HK-2 (cell line): ENCODE data around the gene ANP32E.
"Not testable (repeated sequence)": the region's sequence is repeated elsewhere in the genome, so short reads cannot be mapped to it uniquely, and the experiment has no call there.

ENCODE experiments used
- DNase-seq: peaks from one replicate; pipeline ENCODE4 v3.0.0-alpha.2; 2018; ENCODE audit not compliant: unreplicated experiment

Gene ANP32E

GRCh38 chr1:150256554-150257341 lies 20.8 kb upstream of the ANP32E start:
- DNase-seq = no peak

DNA sequence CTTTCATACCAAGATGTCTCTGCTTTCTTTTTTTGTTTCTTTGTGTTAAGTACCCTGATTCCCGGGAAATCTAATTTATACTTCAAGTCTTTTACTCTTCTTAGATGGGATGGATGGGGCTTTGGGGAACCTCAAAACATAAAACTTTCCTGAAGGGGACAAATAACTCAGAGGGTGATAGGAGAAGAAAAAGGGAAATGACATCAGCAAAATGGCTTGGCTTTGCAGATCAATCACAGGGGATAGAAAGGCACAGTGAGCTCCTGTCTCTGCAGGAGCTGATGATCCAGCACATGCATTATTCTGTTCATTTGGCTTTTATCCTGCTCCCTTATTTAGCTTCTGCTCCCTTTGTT lies 20.3 kb upstream of the ANP32E start:
- no peak for DNase-seq

DNA sequence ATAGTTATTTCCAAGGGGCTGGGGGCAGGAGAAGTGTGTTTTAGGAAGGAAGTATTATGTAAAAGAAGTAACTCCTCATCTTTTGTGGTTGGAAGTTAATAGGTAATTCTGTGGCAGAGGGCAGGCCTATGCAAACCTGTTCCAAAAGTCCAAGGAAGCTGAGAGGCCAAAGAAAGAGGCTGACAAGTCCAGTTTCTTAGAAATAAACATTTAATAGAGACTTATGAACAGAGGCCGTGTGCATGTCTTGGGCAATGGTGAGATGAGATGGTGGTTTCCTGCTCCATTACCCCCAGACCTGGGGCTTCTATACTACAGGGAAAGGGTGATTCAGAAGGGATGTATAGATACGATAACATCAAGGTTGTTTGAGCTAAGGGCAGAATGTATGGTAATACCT lies 14.0 kb upstream of the ANP32E start:
- no peak for DNase-seq

- DNase-seq = no peak
Measured at GRCh38 chr1:150243003-150243402, 7.1 kb upstream of the ANP32E start.

GRCh38 chr1:150237746-150238145 lies 1.8 kb upstream of the ANP32E start:
- no peak for DNase-seq

DNA sequence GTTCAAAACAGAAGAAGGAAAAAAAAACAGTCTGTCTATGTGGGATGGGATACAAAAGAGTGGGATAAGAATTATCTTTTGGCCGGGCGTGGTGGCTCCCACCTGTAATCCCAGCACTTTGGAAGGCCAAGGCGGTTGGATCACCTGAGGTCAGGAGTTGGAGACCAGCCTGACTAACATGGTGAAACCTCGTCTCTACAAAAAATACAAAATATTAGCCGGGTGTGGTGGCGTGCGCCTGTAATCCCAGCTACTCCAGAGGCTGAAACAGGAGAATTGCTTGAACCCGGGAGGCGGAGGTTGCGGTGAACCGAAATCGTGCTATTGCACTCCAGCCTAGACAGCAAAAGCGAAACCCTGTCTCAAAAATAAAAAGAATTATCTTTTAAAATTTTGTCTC lies 1.3 kb upstream of the ANP32E start:
- not testable (repeated sequence) for DNase-seq

DNA sequence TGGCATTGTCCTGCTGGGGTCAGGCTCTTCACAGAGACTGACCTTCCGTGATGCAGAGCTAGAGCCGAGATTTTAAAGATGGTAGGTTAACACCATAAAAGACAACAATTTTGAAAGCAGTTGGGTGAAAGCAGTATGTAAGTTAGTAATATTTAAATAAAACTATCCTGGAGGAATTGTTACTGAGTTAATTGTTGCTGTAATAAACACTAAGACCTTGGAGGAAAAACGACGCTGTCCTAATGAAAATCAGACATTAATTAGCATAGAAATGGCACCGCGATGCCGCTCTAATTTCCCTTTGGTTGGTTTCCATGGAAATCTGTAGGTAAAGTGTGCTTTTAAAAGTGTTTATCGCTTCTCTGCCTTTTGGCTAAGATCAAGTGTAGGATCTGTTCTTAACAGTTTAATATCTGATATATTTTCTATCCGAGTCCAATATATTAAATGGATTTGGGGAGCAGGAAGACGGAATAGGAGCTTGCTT lies 745 bp upstream of the ANP32E start:
- DNase-seq = no peak

DNA sequence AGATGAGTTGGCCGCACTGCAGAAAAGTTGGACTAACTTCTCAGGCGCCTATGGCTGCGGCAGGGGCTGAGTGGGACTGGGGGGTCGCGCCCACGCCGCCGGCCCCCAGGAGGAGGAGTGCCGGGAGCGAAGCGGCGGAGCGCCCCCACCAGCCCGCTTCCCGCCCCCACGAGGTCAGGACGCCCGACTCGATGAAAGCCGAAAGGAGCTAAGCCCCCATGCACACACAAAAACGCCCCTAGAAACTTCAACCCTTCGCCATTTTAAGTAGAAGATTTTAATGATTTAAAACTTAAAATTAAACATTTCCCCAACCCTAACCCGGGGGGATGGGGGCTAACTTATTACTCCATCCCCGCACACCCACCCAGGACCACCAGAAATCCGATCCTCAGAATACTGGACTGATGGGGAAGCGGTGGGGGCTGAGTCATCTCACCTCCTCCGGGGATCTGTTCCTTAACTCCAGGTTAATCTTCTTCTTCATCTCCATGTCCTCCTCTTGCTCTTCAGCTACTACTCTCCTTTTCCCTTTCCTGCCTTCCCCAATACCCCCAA lies 539 bp downstream of the ANP32E start:
- DNase-seq = peak; percentile 38

- DNase-seq = peak; percentile 85
Measured at GRCh38 chr1:150234566-150235293, 1.2 kb downstream of the ANP32E start.

GRCh38 chr1:150234309-150234565 lies 1.7 kb downstream of the ANP32E start:
- no peak for DNase-seq

GRCh38 chr1:150233359-150234308 lies 2.3 kb downstream of the ANP32E start:
- DNase-seq = no peak

DNA sequence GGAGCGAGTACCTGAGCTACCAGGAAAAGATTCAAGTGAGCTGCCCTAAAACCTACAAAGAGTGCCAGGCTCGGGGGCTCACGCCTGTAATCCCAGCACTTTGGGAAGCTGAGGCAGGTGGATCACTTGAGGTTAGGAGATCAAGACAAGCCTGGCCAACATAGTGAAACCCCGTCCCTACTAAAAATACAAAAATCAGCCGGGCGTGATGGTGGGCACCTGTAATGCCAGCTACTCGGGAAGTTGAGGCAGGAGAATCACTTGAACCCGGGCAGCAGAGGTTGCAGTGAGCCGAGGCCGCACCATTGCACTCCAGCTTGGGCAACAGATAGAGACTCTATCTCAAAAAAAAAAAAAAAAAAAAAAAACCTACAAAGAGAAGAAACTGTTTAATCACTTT lies 3.0 kb downstream of the ANP32E start:
- DNase-seq = not testable (repeated sequence)

GRCh38 chr1:150228246-150228645 lies 7.7 kb downstream of the ANP32E start:
- DNase-seq = not testable (repeated sequence)

DNA sequence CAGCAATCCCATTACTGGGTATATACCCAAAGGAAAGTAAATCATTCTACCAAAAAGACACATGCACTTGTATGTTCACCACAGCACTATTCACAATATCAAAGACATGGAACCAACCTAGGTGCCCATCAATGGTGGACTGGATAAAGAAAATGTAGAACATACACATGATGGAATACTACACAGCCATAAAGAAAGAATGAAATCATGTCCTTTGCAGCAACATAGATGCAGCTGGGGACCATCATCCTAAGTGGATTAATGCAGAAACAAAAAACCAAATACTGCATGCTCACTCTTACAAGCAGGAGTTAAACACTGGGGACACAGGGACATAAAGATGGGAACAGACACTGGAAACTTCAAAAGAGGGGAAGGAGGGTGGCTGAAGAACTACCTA lies 8.7 kb downstream of the ANP32E start:
- no peak for DNase-seq

GRCh38 chr1:150226486-150226885 lies 9.4 kb downstream of the ANP32E start:
- no peak for DNase-seq

DNA sequence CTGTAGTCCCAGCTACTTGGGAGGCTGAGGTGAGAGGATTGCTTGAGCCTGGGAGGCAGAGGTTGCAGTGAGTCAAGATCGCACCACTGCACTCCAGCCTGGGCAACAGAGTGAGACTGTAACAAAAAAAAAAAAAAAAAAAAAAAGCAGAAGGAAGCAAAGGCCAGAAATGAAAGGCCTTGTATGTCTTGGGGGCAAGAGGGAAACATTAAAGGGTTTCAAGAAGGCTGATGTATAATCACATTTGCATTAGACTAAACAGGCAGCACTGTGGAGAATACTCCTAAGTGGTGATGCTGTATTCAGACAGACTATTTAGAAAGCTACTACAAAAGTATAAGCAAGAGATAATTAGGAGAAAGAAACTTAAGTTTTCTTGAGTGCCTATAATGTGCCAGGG lies 10.4 kb downstream of the ANP32E start:
- DNase-seq = no peak

GRCh38 chr1:150224983-150225382 lies 10.9 kb downstream of the ANP32E start:
- no peak for DNase-seq

- DNase-seq = no peak
Measured at GRCh38 chr1:150221552-150221951, 14.4 kb downstream of the ANP32E start.

DNA sequence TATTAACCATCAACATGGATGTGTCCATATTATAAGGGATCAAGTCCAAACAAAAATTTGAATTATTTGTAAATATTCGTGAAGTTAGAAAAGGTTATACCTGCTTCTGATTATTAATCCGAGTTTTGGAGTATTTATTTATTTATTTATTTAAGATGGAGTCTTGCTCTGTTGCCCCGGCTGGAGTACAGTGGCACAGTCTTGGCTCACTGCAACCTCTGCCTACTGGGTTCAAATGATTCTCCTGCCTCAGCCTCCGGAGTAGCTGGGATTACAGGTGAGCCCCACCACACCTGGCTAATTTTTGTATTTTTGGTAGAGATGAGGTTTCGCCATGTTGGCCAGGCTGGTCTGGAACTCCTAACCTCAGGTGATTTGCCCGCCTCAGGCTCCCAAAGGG lies 20.1 kb downstream of the ANP32E start:
- not testable (repeated sequence) for DNase-seq

DNA sequence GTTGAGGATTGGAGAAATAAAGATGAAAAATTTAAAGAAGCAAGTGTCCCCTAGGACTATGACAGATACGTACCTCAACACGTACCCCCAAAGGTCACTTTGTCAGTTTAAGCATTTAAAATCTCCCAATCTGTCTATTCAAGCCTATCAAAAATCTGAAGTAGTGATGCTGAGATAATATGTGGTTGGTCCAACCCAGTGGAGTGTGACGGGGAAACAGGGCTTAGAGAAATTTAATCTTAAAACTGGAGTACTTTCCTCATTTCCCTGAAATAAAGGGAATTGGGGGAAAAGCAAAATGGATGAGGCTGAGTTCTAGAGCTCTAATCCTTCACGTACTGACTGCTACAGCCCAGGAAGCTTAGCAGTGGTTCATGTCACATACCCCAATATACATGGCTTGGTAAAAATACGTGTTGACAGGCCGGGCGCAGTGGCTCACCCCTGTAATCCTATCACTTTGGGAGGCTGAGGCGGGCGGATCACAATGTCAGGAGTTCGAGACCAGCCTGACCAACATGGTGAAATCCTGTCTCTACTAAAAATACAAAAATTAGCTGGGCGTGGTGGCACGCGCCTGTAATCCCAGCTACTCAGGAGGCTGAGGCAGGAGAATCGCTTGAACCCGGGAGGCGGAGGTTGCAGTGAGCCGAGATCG lies 21.7 kb downstream of the ANP32E start:
- DNase-seq = not testable (repeated sequence)
